GM19351 (cell line): Measurements from ENCODE around the gene LMOD2.

Experiments
- ATAC-seq: cut with Tn5 transposase; IDR thresholded peaks from one replicate; pipeline ENCODE4 v1.9.1; 2021; ENCODE audit warnings: mild to moderate bottlenecking, moderate library complexity; ENCODE audit not compliant: unreplicated experiment

The LMOD2 gene

GRCh38 chr7:123669485-123669884, 13.8 kb downstream of the LMOD2 start:
- no peak for ATAC-seq

- no peak for ATAC-seq
Observed at GRCh38 chr7:123673137-123673732, 17.6 kb downstream of the LMOD2 start.

- ATAC-seq = no peak
Observed at GRCh38 chr7:123673752-123674398, 18.2 kb downstream of the LMOD2 start.

GRCh38 chr7:123674399-123675180, 18.9 kb downstream of the LMOD2 start:
- ATAC-seq = no peak

GRCh38 chr7:123675181-123675473, 19.5 kb downstream of the LMOD2 start:
- no peak for ATAC-seq

GRCh38 chr7:123677061-123677715, 21.5 kb downstream of the LMOD2 start:
- ATAC-seq = no peak

- ATAC-seq = no peak
Observed at GRCh38 chr7:123679614-123680013, 23.9 kb downstream of the LMOD2 start.

- ATAC-seq = no peak
Observed at GRCh38 chr7:123680580-123680979, 24.9 kb downstream of the LMOD2 start.

GRCh38 chr7:123681561-123681960, 25.9 kb downstream of the LMOD2 start:
- ATAC-seq = no peak

- peak; percentile 70 for ATAC-seq
Observed at GRCh38 chr7:123682690-123683089, 27.0 kb downstream of the LMOD2 start.

GRCh38 chr7:123687161-123687560, 31.5 kb downstream of the LMOD2 start:
- no peak for ATAC-seq

- no peak for ATAC-seq
Observed at GRCh38 chr7:123687727-123688126, 32.1 kb downstream of the LMOD2 start.

GRCh38 chr7:123689250-123689649, 33.6 kb downstream of the LMOD2 start:
- no peak for ATAC-seq

GRCh38 chr7:123690550-123690949, 34.9 kb downstream of the LMOD2 start:
- ATAC-seq = no peak

- ATAC-seq = no peak
Observed at GRCh38 chr7:123692471-123692877, 36.8 kb downstream of the LMOD2 start.

GRCh38 chr7:123695944-123696677, 40.4 kb downstream of the LMOD2 start:
- ATAC-seq = no peak

GRCh38 chr7:123705211-123705901, 49.7 kb downstream of the LMOD2 start:
- no peak for ATAC-seq

- no peak for ATAC-seq
Observed at GRCh38 chr7:123709525-123709924, 53.9 kb downstream of the LMOD2 start.

- peak; percentile 30 for ATAC-seq
Observed at GRCh38 chr7:123710683-123711082, 55.0 kb downstream of the LMOD2 start.

GRCh38 chr7:123711832-123712293, 56.2 kb downstream of the LMOD2 start:
- no peak for ATAC-seq
